ENCODE data around the gene STOM.

Gene STOM

GRCh38 chr9:121321016-121321503 lies 49.0 kb downstream of the STOM start:
- no peak for DNase-seq (ENCODE audit: low spot score)

GRCh38 chr9:121319383-121319780 lies 50.7 kb downstream of the STOM start:
- DNase-seq (ENCODE audit: low spot score) = no peak

- DNase-seq (ENCODE audit: low spot score) = no peak
Measured at GRCh38 chr9:121318631-121319382, 51.2 kb downstream of the STOM start.

DNA sequence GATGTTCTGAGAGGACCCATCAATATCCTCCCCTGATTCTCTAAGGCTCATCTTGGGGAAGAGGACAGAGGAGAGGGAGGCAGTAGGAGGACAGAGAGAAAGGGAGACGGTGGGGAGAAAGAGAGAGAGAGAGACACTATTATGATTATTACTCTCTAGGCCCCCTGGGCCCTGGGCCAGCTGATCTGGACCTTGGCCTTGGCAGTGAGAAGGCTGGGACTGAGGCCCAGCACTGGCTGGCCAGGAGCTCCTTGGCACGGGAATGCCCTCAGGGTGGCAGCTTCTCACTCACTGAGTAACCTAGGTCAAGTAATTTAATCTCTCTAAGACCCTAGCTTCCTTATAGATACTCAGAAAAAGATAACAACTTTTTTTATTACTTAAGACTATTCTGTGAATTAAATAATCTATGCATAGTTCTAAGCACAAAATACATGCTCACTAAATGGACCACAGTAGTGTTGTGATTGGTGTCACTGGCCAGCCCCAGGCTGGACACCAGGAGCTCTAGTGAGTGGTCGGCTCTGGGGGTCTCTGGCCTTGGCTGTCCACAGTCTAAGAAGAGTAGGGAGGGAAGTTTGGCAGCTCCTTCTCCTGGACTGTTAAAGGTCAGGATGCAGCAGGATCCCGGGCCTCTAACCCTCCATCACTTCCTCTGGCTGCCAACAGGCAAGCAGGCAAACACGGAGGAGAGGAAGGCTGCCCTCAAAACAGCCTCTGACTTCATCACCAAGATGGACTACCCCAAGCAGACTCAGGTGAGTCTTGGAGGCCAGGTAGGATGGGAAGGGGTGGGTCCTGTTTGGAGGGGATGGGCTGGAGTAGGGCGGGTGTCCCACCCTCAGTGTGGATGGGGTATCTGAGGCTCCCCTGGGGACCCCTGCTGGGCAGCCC lies 52.1 kb downstream of the STOM start:
- no peak for DNase-seq (ENCODE audit: low spot score)

GRCh38 chr9:121316852-121317373 lies 53.1 kb downstream of the STOM start:
- DNase-seq (ENCODE audit: low spot score) = no peak

GRCh38 chr9:121316378-121316777 lies 53.7 kb downstream of the STOM start:
- DNase-seq (ENCODE audit: low spot score) = no peak

- DNase-seq (ENCODE audit: low spot score) = no peak
Measured at GRCh38 chr9:121313458-121314152, 56.4 kb downstream of the STOM start.

DNA sequence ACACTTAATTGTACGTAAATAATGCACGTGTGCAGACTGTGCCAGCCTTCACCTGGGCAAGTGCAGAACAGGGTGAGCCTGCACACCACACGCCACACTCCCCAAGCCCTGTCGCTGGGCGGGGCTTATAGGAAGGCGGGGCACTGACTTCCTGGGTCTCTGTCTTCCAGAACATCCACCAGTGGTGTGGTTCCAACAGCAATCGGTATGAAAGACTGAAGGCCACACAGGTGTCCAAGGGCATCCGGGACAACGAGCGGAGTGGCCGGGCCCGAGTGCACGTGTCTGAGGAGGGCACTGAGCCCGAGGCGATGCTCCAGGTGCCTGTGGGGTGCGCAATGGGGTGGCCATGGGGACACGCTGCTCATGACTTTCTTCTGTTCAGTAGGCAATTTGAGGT lies 57.9 kb downstream of the STOM start:
- DNase-seq (ENCODE audit: low spot score) = no peak

- no peak for DNase-seq (ENCODE audit: low spot score)
Measured at GRCh38 chr9:121310571-121310970, 59.5 kb downstream of the STOM start.

DNA sequence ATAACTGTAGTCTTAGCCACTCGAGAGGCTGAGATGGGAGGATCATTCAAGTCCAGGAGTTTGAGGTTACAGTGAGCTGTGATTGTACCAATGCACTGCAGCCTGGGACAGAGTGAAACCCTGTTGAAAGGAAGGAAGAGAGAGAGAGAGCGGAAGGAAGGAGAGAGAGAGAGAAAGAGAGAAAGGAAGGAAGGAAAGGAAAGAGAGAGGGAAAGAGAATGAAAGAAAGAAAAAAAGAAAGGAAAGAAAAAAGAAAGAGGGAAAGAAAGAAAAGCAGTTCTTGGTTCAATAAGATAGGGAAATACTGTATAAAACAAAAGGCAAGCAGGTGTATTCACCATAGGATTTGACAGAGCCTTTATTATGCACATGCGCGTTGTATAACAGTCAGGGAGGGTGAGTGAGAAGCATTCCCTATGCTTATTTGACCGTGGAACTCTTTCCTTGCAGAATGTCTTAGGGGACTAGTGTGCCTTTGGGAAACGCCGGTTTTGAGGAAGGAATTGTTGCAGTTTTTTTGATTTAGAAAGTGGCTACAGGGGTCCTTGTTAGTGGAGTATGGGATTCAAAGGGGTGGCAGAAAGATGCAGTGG lies 60.1 kb downstream of the STOM start:
- DNase-seq (ENCODE audit: low spot score) = no peak

DNA sequence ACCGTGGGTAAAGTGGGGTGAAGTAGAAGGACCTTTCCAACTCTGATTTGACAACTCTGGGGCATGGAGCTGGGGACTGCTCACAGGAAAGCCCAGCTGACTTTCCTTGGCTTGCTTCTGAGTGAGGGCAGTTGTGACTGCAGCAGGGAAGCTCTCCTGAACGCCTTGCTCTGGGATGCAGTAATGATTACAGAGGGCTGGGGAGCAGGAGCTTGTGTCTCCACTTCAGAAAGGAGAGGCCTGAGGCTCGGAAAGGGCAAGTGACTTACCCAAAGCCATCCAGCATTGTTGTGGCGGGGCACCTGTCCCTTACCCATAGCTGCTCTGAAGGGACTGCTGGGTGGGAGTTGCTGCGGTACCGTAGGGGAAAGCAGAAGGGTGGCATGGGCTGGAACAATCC lies 60.9 kb downstream of the STOM start:
- no peak for DNase-seq (ENCODE audit: low spot score)

DNA sequence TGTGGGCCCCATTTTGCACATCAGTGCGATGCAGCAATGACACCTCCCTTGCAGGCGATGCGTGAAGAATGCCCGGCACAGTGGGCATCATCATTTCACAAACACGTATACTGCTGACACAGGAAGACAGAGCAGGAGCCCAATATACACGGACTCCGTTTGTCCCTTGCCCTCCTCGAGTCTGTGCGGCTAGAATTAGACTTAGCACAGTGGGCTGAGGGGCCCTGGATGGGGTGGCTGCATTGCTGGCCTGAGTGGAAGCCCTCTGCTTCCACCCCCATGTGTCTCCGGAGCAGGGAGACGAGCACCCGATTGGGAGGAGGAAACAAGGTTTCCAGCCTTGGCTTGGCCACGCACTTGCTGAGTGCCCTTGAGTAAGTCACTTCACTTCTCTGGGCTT lies 61.3 kb downstream of the STOM start:
- no peak for DNase-seq (ENCODE audit: low spot score)

DNA sequence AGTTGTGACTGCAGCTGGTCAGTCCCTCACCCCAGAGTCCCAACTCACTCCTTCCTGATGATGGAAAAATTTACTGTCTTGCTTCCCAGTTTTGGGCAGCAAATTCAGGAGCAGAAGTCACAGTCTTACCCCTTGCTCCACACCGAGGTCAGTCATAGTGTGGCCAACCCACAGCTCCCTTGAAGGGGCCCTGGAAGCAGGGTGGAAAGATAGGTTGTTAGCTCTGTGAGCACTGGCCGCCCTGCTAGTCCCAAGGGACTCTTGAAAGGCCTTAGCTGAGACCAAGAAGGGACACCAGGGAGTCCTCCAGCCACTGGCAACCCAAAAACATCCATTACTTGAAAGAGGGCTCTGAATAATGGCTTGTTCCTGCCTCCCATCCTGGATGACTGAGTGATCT lies 62.1 kb downstream of the STOM start:
- no peak for DNase-seq (ENCODE audit: low spot score)

DNA sequence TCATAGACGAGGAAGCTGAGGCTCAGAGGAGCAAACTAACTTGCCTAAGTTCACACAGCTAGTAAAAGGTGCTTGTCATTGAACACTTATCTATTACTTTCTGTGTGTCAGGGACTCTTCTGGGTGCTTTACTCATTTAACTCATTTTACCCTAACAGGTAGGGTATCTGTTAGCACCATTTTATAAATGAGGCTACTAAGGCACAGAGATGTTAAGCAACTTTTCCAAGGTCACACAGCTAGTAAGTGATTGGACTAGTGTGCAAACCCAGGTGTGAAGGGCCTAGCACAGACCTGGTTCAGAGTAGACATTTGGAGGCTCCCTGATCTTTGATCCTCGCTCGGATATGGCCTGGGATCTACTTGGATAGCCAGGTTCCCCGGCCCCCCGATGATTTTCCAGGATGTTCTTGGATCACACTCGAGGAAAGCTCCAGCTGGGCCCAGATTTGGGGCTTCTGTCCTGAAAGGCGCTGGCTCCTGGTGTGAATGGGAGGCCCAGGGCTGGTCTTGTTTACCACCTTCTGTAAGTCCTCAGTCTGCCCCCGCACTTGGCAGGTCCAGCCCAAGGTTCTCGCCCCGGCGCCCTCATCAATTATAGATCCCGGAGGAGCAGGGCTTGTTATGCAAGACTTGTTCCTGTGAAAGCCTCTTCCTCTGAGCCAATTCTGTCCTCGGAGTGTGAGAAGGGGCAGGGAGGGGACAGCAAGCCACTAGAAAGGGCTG lies 64.6 kb downstream of the STOM start:
- no peak for DNase-seq (ENCODE audit: low spot score)

- DNase-seq (ENCODE audit: low spot score) = no peak
Measured at GRCh38 chr9:121304707-121305106, 65.3 kb downstream of the STOM start.

- DNase-seq (ENCODE audit: low spot score) = no peak
Measured at GRCh38 chr9:121303456-121304451, 66.3 kb downstream of the STOM start.

DNA sequence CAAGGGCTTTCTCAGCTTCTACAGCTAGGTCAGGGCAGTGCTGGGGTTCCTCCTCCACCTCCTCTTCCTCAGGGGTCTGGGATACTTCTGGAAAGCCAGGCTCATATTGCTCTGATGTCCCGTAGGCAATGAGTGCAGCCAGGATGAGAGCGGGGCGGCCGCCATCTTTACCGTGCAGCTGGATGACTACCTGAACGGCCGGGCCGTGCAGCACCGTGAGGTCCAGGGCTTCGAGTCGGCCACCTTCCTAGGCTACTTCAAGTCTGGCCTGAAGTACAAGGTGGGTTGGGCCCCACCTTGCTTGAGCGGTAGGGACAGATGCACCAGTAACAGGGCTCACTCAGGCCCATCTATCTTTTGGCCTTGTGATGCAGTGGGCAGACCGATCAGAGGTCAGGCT lies 67.3 kb downstream of the STOM start:
- DNase-seq (ENCODE audit: low spot score) = no peak

GRCh38 chr9:121302341-121302740 lies 67.7 kb downstream of the STOM start:
- DNase-seq (ENCODE audit: low spot score) = no peak

- no peak for DNase-seq (ENCODE audit: low spot score)
Measured at GRCh38 chr9:121301881-121302286, 68.2 kb downstream of the STOM start.

All from hematopoietic multipotent progenitor cell treated with erythropoietin and hydrocortisone succinate and interleukin-3 and kit ligand, for 15 days (in vitro differentiated cells).